Retinal pigment epithelial cell (primary cell): ENCODE measurements around the gene ARNT2.

Source experiments
- DNase-seq: peaks from one replicate; pipeline ENCODE4 v3.0.0-alpha.2; 2010; ENCODE audit warnings: low read depth
- H3K4me3 ChIP-seq: 2 replicates; pipeline ENCODE4 v1.5.1; 2011; ENCODE audit warnings: mild to moderate bottlenecking, low read length, control low read depth, moderate library complexity
- CTCF ChIP-seq: conservative IDR thresholded peaks from 2 replicates; pipeline ENCODE4 v1.5.1; 2011; ENCODE audit warnings: low read depth, low read length, control low read depth, inconsistent platforms

The ARNT2 gene

GRCh38 chr15:80485370-80486164 is 81.4 kb downstream of the ARNT2 start:
- no peak for DNase-seq
- TF ChIP-seq CTCF, result no peak
- H3K4me3 ChIP-seq, result no peak overlapping the region

- no peak overlapping the region for H3K4me3 ChIP-seq
- no peak for TF ChIP-seq CTCF
- DNase-seq, result no peak
Measured at GRCh38 chr15:80487839-80488390, 83.7 kb downstream of the ARNT2 start.

- H3K4me3 ChIP-seq, result no peak overlapping the region
- TF ChIP-seq CTCF, result no peak
- no peak for DNase-seq
Measured at GRCh38 chr15:80489030-80489594, 84.9 kb downstream of the ARNT2 start.

GRCh38 chr15:80490431-80490990 is 86.3 kb downstream of the ARNT2 start:
- no peak overlapping the region for H3K4me3 ChIP-seq
- TF ChIP-seq CTCF, result no peak
- DNase-seq, result no peak

GRCh38 chr15:80491163-80491847 is 87.1 kb downstream of the ARNT2 start:
- no peak for DNase-seq
- no peak for TF ChIP-seq CTCF
- no peak overlapping the region for H3K4me3 ChIP-seq

GRCh38 chr15:80492409-80492808 is 88.2 kb downstream of the ARNT2 start:
- no peak for TF ChIP-seq CTCF
- H3K4me3 ChIP-seq, result no peak overlapping the region
- DNase-seq, result no peak
